Stimulated activated naive B cell treated with anti-CD40 and anti-IgM and Interleukin-4, amounts not matched to agents 10 μg/mL and 1 μg/mL and 100 μg/mL, for 72 hours (primary cell): Measurements from ENCODE around the gene NDEL1.

Experiments used
- ATAC-seq, 2 donors: fragments of 150-1000 bp; cut with Tn5 transposase; replicated peaks; 2 replicates each; pipeline ENCODE4 v1.10.0; 2021; ENCODE audit warnings: moderate library complexity in 1 of 2
- DNase-seq: peaks from one replicate; pipeline ENCODE4 v3.0.0; 2021
- H3K27ac Mint-ChIP-seq: one replicate; pipeline ENCODE4 v1.8.0; 2022; ENCODE audit warnings: mild to moderate bottlenecking, mixed read lengths
- H3K27me3 Mint-ChIP-seq, 2 donors: one replicate each; pipeline ENCODE4 v1.8.0; 2022; ENCODE audit warnings: mixed read lengths in 2 of 2
- H3K36me3 Mint-ChIP-seq, 2 donors: one replicate each; pipeline ENCODE4 v1.8.0; 2022; ENCODE audit warnings: mixed read lengths in 2 of 2, mild to moderate bottlenecking in 1 of 2
- H3K4me1 Mint-ChIP-seq, 2 donors: one replicate each; pipeline ENCODE4 v1.8.0; 2022; ENCODE audit warnings: mixed read lengths in 2 of 2, mild to moderate bottlenecking in 1 of 2
- H3K4me3 Mint-ChIP-seq, 2 donors: one replicate each; pipeline ENCODE4 v1.8.0; 2022; ENCODE audit warnings: mild to moderate bottlenecking in 2 of 2, mixed read lengths in 2 of 2, moderate library complexity in 1 of 2
- H3K9me3 Mint-ChIP-seq, 2 donors: one replicate each; pipeline ENCODE4 v1.8.0; 2022; ENCODE audit warnings: mixed read lengths in 2 of 2, mild to moderate bottlenecking in 1 of 2

The NDEL1 gene

GRCh38 chr17:8500609-8501008, 64.9 kb downstream of the NDEL1 start:
- ATAC-seq, result no peak
- Mint-ChIP-seq H3K4me1 (no peaks in the 10 kb centered on the region), H3K36me3 (peaks cover 5 to 8% of the 10 kb centered on the region in 2 donors), H3K27me3 (no peaks in the 10 kb centered on the region), H3K9me3 (no peaks in the 10 kb centered on the region), H3K27ac (no peak overlapping the region), H3K4me3 (no peak overlapping the region)
- DNase-seq, result no peak

- Mint-ChIP-seq H3K9me3 (no peaks in the 10 kb centered on the region), H3K36me3 (peaks cover 5 to 8% of the 10 kb centered on the region in 2 donors), H3K4me1 (no peaks in the 10 kb centered on the region), H3K4me3 (no peak overlapping the region), H3K27ac (no peak overlapping the region), H3K27me3 (no peaks in the 10 kb centered on the region)
- DNase-seq (no peak), ATAC-seq (no peak)
Observed at GRCh38 chr17:8502126-8502525, 66.4 kb downstream of the NDEL1 start.

DNA sequence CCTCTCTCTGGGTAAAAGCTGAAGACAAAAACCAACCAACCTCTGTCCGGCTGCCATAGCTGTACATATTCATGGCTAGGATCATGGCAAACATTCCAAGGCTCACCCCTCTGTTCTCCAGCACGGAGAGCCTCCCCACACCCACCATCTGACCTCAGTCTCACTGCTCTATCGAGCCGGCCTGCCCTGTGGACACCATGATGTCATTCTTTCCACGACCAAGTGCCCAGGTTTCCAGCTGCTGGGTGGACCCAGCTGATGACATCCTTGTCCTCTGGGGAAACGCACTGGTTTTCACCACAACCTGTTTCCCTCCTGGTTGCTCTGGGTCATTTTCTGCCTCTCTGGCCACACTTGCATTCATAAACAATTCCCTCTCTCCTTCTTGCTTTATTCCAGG, 67.7 kb downstream of the NDEL1 start:
- DNase-seq (no peak), ATAC-seq (no peak)
- Mint-ChIP-seq H3K27me3 (no peaks in the 10 kb centered on the region), H3K36me3 (peaks cover 5 to 8% of the 10 kb centered on the region in 2 donors), H3K27ac (no peak overlapping the region), H3K4me3 (no peak overlapping the region), H3K9me3 (no peaks in the 10 kb centered on the region), H3K4me1 (no peaks in the 10 kb centered on the region)

- Mint-ChIP-seq H3K9me3 (no peaks in the 10 kb centered on the region), H3K27ac (no peak overlapping the region), H3K27me3 (no peaks in the 10 kb centered on the region), H3K36me3 (peaks cover 7 to 8% of the 10 kb centered on the region in 2 donors), H3K4me3 (no peak overlapping the region), H3K4me1 (no peaks in the 10 kb centered on the region)
- no peak for DNase-seq
- ATAC-seq, result no peak
Observed at GRCh38 chr17:8503807-8504206, 68.1 kb downstream of the NDEL1 start.

GRCh38 chr17:8504460-8505207, 69.0 kb downstream of the NDEL1 start:
- DNase-seq, result no peak
- no peak for ATAC-seq
- H3K27ac Mint-ChIP-seq, result no peak overlapping the region
- no peaks in the 10 kb centered on the region for H3K9me3 Mint-ChIP-seq
- H3K4me3 Mint-ChIP-seq, result no peak overlapping the region
- H3K36me3 Mint-ChIP-seq, result peaks cover 7 to 14% of the 10 kb centered on the region in 2 donors
- H3K4me1 Mint-ChIP-seq, result no peaks in the 10 kb centered on the region
- H3K27me3 Mint-ChIP-seq, result no peaks in the 10 kb centered on the region

DNA sequence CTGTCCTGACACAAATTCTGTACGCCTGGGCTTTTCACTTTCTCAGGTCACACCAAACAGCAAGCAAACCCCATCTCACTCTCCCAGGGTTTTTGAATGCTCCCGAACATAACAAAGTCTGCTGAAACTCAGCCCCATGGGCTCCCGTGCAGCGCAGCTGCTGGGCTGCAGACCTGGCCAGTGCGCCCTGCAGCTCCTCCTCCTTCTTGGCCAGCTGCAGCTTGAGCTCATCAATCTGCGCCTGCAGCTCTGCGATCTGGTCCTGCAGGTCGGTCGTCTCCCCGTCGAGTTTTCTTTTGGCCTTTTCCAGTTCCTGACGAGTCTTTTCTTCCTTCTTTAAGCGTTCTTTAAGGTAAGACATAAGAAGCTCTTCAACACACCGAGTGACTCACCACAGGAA, 70.5 kb downstream of the NDEL1 start:
- no peak for ATAC-seq
- no peaks in the 10 kb centered on the region for H3K4me1 Mint-ChIP-seq
- H3K27me3 Mint-ChIP-seq, result no peaks in the 10 kb centered on the region
- peaks cover 5 to 9% of the 10 kb centered on the region in 2 donors for H3K36me3 Mint-ChIP-seq
- DNase-seq, result no peak
- H3K4me3 Mint-ChIP-seq, result no peak overlapping the region
- no peak overlapping the region for H3K27ac Mint-ChIP-seq
- no peaks in the 10 kb centered on the region for H3K9me3 Mint-ChIP-seq

DNA sequence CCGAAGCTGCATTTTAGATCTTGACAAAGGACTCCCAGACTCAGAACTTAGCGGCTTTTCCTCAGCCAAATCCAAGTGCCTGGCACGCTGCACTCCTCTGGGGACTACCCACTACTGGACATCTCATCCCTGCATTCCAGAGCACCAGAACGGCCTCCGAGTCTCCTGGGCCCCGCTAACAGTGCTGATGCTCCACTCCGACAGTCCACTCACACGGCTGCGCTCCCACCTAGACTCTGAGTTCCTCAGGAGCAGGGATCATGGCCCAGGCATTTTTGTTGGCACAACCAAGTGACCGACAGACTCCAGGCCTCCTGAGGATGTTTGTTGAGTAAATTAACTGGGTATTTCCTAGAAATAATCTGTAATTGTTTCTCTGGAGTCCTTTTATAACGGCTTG, 79.1 kb downstream of the NDEL1 start:
- ATAC-seq, result no peak
- Mint-ChIP-seq H3K27ac (no peak overlapping the region), H3K9me3 (no peaks in the 10 kb centered on the region), H3K4me1 (no peaks in the 10 kb centered on the region), H3K36me3 (peaks cover 6 to 21% of the 10 kb centered on the region in 2 donors), H3K27me3 (no peaks in the 10 kb centered on the region), H3K4me3 (no peak overlapping the region)
- no peak for DNase-seq
